ENCODE data around the gene RASL12. TPM values are rescaled to one million over a fixed set of nuclear protein-coding genes. Genes with fewer than 3 reads are reported as not detected.
"Not testable (repeated sequence)": the region's sequence is repeated elsewhere in the genome, so short reads cannot be mapped to it uniquely, and the experiment has no call there.

The RASL12 gene
- total and polyA plus RNA-seq, 2 donors (not counting 1 experiment from before 2014, with no cell fraction given) = 9.1 to 50.5 TPM

DNA sequence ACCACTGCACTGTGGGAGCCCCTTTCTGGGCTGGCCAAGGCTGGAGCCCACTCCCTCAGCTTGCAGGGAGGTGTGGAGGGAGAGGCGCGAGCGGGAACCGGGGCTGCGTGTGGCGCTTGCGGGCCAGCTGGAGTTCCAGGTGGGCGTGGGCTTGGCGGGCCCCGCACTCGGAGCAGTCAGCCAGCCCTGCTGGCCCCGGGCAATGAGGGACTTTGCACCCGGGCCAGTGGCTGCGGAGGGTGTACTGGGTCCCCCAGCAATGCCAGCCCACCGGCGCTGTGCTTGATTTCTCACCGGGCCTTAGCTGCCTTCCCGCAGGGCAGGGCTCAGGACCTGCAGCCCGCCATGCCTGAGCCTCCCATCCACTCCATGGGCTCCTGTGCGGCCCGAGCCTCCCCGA lies 7.2 kb upstream of the RASL12 start:
- H3K9ac ChIP-seq (ENCODE audit: insufficient read depth, low read length); H3K4me2 ChIP-seq (ENCODE audit: extremely low read depth, insufficient read depth, low read length); H3K4me3 ChIP-seq (replicated peaks in 1 of 4; ENCODE audit: control extremely low read depth in 1 of 4, insufficient read depth in 1 of 4, low read depth in 3 of 4, low read length in 4 of 4); H3K79me2 ChIP-seq (ENCODE audit: control insufficient read depth, insufficient read depth, low read length); H4K20me1 ChIP-seq (ENCODE audit: control insufficient read depth, extremely low read depth, insufficient read depth, low read length); DNase-seq (ENCODE audit: low read depth in 2 of 2); H2AFZ ChIP-seq (ENCODE audit: low read length); H3K27me3 ChIP-seq (ENCODE audit: control insufficient read depth, insufficient read depth, low read length); H3K36me3 ChIP-seq (ENCODE audit: control insufficient read depth, insufficient read depth, low read length); H3K9me3 ChIP-seq (ENCODE audit: control insufficient read depth, insufficient read depth, low read depth, low read length); H3K27ac ChIP-seq (ENCODE audit: insufficient read depth, low read length): not testable (repeated sequence)
- H3K4me1 ChIP-seq (ENCODE audit: control insufficient read depth, extremely low read depth, insufficient read depth, low read length) = peaks cover 22% of the 10 kb centered on the region

DNA sequence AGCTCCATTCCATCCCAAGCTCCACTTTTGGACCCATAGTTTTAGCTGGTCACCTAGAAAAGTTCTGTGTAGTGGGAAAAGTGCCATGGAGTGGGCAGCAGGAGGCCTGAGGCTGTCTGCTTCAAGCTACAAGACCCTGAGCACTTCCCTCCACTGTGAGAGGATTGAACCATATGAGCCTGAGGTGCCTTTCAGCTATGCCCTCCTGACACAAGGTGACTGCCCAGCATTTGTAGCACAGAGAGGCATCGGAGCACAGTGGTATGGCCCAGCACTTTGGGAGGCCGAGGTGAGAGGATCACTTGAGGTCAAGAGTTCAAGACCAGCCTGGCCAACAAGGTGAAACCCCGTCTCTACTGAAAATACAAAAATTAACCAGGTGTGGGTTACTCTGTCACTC lies 4.8 kb upstream of the RASL12 start:
- Histone ChIP-seq H3K9ac (ENCODE audit: insufficient read depth, low read length) (no peak overlapping the region), H3K36me3 (ENCODE audit: control insufficient read depth, insufficient read depth, low read length) (no peaks in the 10 kb centered on the region), H3K4me2 (ENCODE audit: extremely low read depth, insufficient read depth, low read length) (no peak overlapping the region), H3K79me2 (ENCODE audit: control insufficient read depth, insufficient read depth, low read length) (no peaks in the 10 kb centered on the region), H4K20me1 (ENCODE audit: control insufficient read depth, extremely low read depth, insufficient read depth, low read length) (no peaks in the 10 kb centered on the region), H3K4me1 (ENCODE audit: control insufficient read depth, extremely low read depth, insufficient read depth, low read length) (peaks cover 36% of the 10 kb centered on the region), H2AFZ (ENCODE audit: low read length) (no peak overlapping the region), H3K27me3 (ENCODE audit: control insufficient read depth, insufficient read depth, low read length) (no peaks in the 10 kb centered on the region), H3K9me3 (ENCODE audit: control insufficient read depth, insufficient read depth, low read depth, low read length) (no peaks in the 10 kb centered on the region), H3K4me3 (replicated peaks in 1 of 4; ENCODE audit: control extremely low read depth in 1 of 4, insufficient read depth in 1 of 4, low read depth in 3 of 4, low read length in 4 of 4) (no peak overlapping the region), H3K27ac (ENCODE audit: insufficient read depth, low read length) (no peak overlapping the region)
- TF ChIP-seq EZH2 (IDR thresholded peaks at IDR 0.05; ENCODE audit: low read length, missing control alignments) (no peak), CTCF (conservative IDR thresholded peaks at IDR 0.05 in 1 of 2, IDR thresholded peaks at IDR 0.05 in 1 of 2; ENCODE audit: low read depth in 1 of 2, low read length in 2 of 2) (no peak)
- DNase-seq (ENCODE audit: low read depth in 2 of 2) = no peak

- Histone ChIP-seq H3K9ac (ENCODE audit: insufficient read depth, low read length) (no peak overlapping the region), H3K27me3 (ENCODE audit: control insufficient read depth, insufficient read depth, low read length) (no peaks in the 10 kb centered on the region), H3K4me1 (ENCODE audit: control insufficient read depth, extremely low read depth, insufficient read depth, low read length) (peaks cover 40% of the 10 kb centered on the region), H2AFZ (ENCODE audit: low read length) (no peak overlapping the region), H3K79me2 (ENCODE audit: control insufficient read depth, insufficient read depth, low read length) (no peaks in the 10 kb centered on the region), H3K36me3 (ENCODE audit: control insufficient read depth, insufficient read depth, low read length) (no peaks in the 10 kb centered on the region), H3K27ac (ENCODE audit: insufficient read depth, low read length) (no peak overlapping the region), H3K4me2 (ENCODE audit: extremely low read depth, insufficient read depth, low read length) (no peak overlapping the region), H3K4me3 (replicated peaks in 1 of 4; ENCODE audit: control extremely low read depth in 1 of 4, insufficient read depth in 1 of 4, low read depth in 3 of 4, low read length in 4 of 4) (no peak overlapping the region), H4K20me1 (ENCODE audit: control insufficient read depth, extremely low read depth, insufficient read depth, low read length) (no peaks in the 10 kb centered on the region), H3K9me3 (ENCODE audit: control insufficient read depth, insufficient read depth, low read depth, low read length) (no peaks in the 10 kb centered on the region)
- no peak for TF ChIP-seq EZH2 (IDR thresholded peaks at IDR 0.05; ENCODE audit: low read length, missing control alignments)
- no peak for TF ChIP-seq CTCF (conservative IDR thresholded peaks at IDR 0.05 in 1 of 2, IDR thresholded peaks at IDR 0.05 in 1 of 2; ENCODE audit: low read depth in 1 of 2, low read length in 2 of 2)
- no peak for DNase-seq (ENCODE audit: low read depth in 2 of 2)
These were observed 4.2 kb upstream of the RASL12 start for GRCh38 chr15:65072027-65072426.

Measured in fibroblast of lung (primary cell).